ENCODE results near the gene BTBD9.

BTBD9 gene

GRCh38 chr6:38423746-38424145 lies 216.0 kb downstream of the BTBD9 start:
- no peak for DNase-seq

GRCh38 chr6:38420207-38420606 lies 219.5 kb downstream of the BTBD9 start:
- no peak for DNase-seq

GRCh38 chr6:38417521-38417920 lies 222.2 kb downstream of the BTBD9 start:
- DNase-seq, result no peak

- DNase-seq, result no peak
Measured at GRCh38 chr6:38415231-38416005, 224.3 kb downstream of the BTBD9 start.

- no peak for DNase-seq
Measured at GRCh38 chr6:38413102-38413800, 226.5 kb downstream of the BTBD9 start.

GRCh38 chr6:38407192-38407591 lies 232.5 kb downstream of the BTBD9 start:
- no peak for DNase-seq

- DNase-seq, result no peak
Measured at GRCh38 chr6:38406096-38406495, 233.6 kb downstream of the BTBD9 start.

- DNase-seq, result no peak
Measured at GRCh38 chr6:38404900-38405556, 234.7 kb downstream of the BTBD9 start.

GRCh38 chr6:38404355-38404754 lies 235.4 kb downstream of the BTBD9 start:
- DNase-seq, result no peak

- no peak for DNase-seq
Measured at GRCh38 chr6:38403548-38403947, 236.2 kb downstream of the BTBD9 start.

- no peak for DNase-seq
Measured at GRCh38 chr6:38400764-38401163, 239.0 kb downstream of the BTBD9 start.

- DNase-seq, result no peak
Measured at GRCh38 chr6:38400101-38400500, 239.6 kb downstream of the BTBD9 start.

- DNase-seq, result no peak
Measured at GRCh38 chr6:38396209-38396608, 243.5 kb downstream of the BTBD9 start.

- DNase-seq, result no peak
Measured at GRCh38 chr6:38393986-38394385, 245.7 kb downstream of the BTBD9 start.

GRCh38 chr6:38391626-38392579 lies 247.8 kb downstream of the BTBD9 start:
- no peak for DNase-seq

- no peak for DNase-seq
Measured at GRCh38 chr6:38391206-38391605, 248.5 kb downstream of the BTBD9 start.

GRCh38 chr6:38389875-38390274 lies 249.9 kb downstream of the BTBD9 start:
- no peak for DNase-seq

GRCh38 chr6:38387971-38388370 lies 251.8 kb downstream of the BTBD9 start:
- DNase-seq, result no peak

- no peak for DNase-seq
Measured at GRCh38 chr6:38387461-38387860, 252.3 kb downstream of the BTBD9 start.

GRCh38 chr6:38378801-38379200 lies 260.9 kb downstream of the BTBD9 start:
- DNase-seq, result no peak

- no peak for DNase-seq
Measured at GRCh38 chr6:38375937-38376336, 263.8 kb downstream of the BTBD9 start.

GRCh38 chr6:38375341-38375740 lies 264.4 kb downstream of the BTBD9 start:
- DNase-seq, result no peak

GRCh38 chr6:38371881-38372280 lies 267.8 kb downstream of the BTBD9 start:
- no peak for DNase-seq
